HCT116 (cell line): ENCODE measurements around the gene AKNAD1.

ENCODE experiments used
- CEBPB ChIP-seq: IDR thresholded peaks from 2 replicates; pipeline ENCODE4 v1.6.1; 2012; ENCODE audit warnings: low read depth
- CTCF ChIP-seq, 3 experiments: fragments of 200-600 bp in 1 of 3; sonication (generic) in 1 of 3; IDR thresholded peaks in 2 of 3; conservative IDR thresholded peaks in 1 of 3; 2 replicates each; pipeline ENCODE4 v1.5.1; 2012 to 2017; ENCODE audit warnings: low read depth in 2 of 3, low read length in 2 of 3, antibody characterized with exemption in 1 of 3, borderline replicate concordance in 1 of 3, control low read depth in 1 of 3, mild to moderate bottlenecking in 1 of 3, mixed read lengths in 1 of 3, mixed run types in 1 of 3, moderate library complexity in 1 of 3; ENCODE audit not compliant: insufficient read depth in 1 of 3
- EZH2 ChIP-seq: fragments of 200-600 bp; sonication (generic); IDR thresholded peaks from 2 replicates; pipeline ENCODE4 v1.6.1; 2017; ENCODE audit warnings: antibody characterized with exemption, mixed run types
- TCF7L2 ChIP-seq: IDR thresholded peaks from 2 replicates; pipeline ENCODE4 v1.7.0; 2011; ENCODE audit warnings: borderline replicate concordance, inconsistent platforms; ENCODE audit not compliant: insufficient read depth, insufficient read length; ENCODE audit errors: extremely low read depth
- ZNF274 ChIP-seq: fragments of 200-500 bp; sonication (Bioruptor generic); IDR thresholded peaks from 2 replicates; pipeline ENCODE4 v1.6.1; 2014; ENCODE audit warnings: mild to moderate bottlenecking, low read depth, low read length, inconsistent platforms

- TF ChIP-seq EZH2 = no peak
- TF ChIP-seq CTCF (IDR thresholded peaks at IDR 0.05 in 2 of 3, conservative IDR thresholded peaks at IDR 0.05 in 1 of 3; ENCODE audit: borderline replicate concordance in 1 of 3, insufficient read depth in 1 of 3, low read depth in 2 of 3, low read length in 2 of 3) = no peak
- TF ChIP-seq CEBPB = no peak
- TF ChIP-seq TCF7L2 = no peak
- no peak for TF ChIP-seq ZNF274
These were observed 20.7 kb upstream of the AKNAD1 start for GRCh38 chr1:108877348-108878159.
